ENCODE measurements around the gene PRAMEF12.
"Not testable (repeated sequence)": the region's sequence is repeated elsewhere in the genome, so short reads cannot be mapped to it uniquely, and the experiment has no call there.

DNA sequence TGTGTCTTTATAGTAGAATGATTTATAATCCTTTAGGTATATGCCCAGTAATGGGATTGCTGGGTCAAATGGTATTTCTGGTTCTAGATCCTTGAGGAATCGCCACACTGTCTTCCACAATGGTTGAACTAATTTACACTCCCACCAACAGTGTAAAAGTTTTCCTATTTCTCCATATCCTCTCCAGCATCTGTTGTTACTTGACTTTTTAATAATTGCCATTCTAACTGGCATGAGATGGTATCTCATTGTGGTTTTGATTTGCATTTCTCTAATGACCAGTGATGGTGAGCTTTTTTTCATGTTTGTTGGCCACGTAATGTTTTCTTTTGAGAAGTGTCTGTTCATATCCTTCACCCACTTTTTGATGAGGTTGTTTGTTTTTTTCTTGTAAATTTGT is 42.5 kb upstream of the PRAMEF12 start:
- TF ChIP-seq POLR2A (IDR thresholded peaks at IDR 0.05), result not testable (repeated sequence)
- TF ChIP-seq, protein P1, sequence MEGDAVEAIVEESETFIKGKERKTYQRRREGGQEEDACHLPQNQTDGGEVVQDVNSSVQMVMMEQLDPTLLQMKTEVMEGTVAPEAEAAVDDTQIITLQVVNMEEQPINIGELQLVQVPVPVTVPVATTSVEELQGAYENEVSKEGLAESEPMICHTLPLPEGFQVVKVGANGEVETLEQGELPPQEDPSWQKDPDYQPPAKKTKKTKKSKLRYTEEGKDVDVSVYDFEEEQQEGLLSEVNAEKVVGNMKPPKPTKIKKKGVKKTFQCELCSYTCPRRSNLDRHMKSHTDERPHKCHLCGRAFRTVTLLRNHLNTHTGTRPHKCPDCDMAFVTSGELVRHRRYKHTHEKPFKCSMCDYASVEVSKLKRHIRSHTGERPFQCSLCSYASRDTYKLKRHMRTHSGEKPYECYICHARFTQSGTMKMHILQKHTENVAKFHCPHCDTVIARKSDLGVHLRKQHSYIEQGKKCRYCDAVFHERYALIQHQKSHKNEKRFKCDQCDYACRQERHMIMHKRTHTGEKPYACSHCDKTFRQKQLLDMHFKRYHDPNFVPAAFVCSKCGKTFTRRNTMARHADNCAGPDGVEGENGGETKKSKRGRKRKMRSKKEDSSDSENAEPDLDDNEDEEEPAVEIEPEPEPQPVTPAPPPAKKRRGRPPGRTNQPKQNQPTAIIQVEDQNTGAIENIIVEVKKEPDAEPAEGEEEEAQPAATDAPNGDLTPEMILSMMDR (IDR thresholded peaks at IDR 0.05), result not testable (repeated sequence)
